Neural crest cell (in vitro differentiated cells): ENCODE data around the gene CTDSPL. TPM values are rescaled to one million over a fixed set of nuclear protein-coding genes. Genes with fewer than 3 reads are reported as not detected.

ENCODE experiments used
- DNase-seq: peaks from one replicate; pipeline ENCODE4 v3.0.0; 2021; ENCODE audit warnings: low read depth, mixed read lengths, low spot score
- H3K27ac Mint-ChIP-seq: one replicate; pipeline ENCODE4 v1.8.0; 2021; ENCODE audit warnings: mild to moderate bottlenecking, mixed read lengths; ENCODE audit not compliant: unreplicated experiment
- H3K27me3 Mint-ChIP-seq: 2 replicates; pipeline ENCODE4 v1.8.0; 2021; ENCODE audit warnings: low read depth, mild to moderate bottlenecking, mixed read lengths
- H3K36me3 Mint-ChIP-seq: 2 replicates; pipeline ENCODE4 v1.8.0; 2021; ENCODE audit warnings: low read depth, mild to moderate bottlenecking, mixed read lengths
- H3K4me1 Mint-ChIP-seq: 2 replicates; pipeline ENCODE4 v1.8.0; 2021; ENCODE audit warnings: mixed read lengths
- H3K4me3 Mint-ChIP-seq: one replicate; pipeline ENCODE4 v1.8.0; 2021; ENCODE audit warnings: mild to moderate bottlenecking, mixed read lengths
- H3K9me3 Mint-ChIP-seq: 2 replicates; pipeline ENCODE4 v1.8.0; 2021; ENCODE audit warnings: mixed read lengths
- CTCF ChIP-seq: fragments of 200-600 bp; sonication (generic); conservative IDR thresholded peaks from 2 replicates; pipeline ENCODE4 v1.5.0; 2021; ENCODE audit warnings: antibody characterized with exemption, mild to moderate bottlenecking
- total RNA-seq: library from RNA; stranded (reverse); gene quantifications from 2 replicates; pipeline ENCODE4 v1.2.1, GENCODE V29; 2021

CTDSPL gene
- total RNA-seq, 1 donor from 2014 or later: 42.2 TPM

- Mint-ChIP-seq H3K4me1 (peaks cover 31% of the 10 kb centered on the region), H3K27ac (no peak overlapping the region), H3K27me3 (no peaks in the 10 kb centered on the region), H3K36me3 (peaks cover 11% of the 10 kb centered on the region), H3K9me3 (no peaks in the 10 kb centered on the region), H3K4me3 (no peak overlapping the region)
- no peak for DNase-seq
- no peak for TF ChIP-seq CTCF
These were observed 51.8 kb downstream of the CTDSPL start for GRCh38 chr3:37913522-37913921.

- Mint-ChIP-seq H3K4me1 (peaks cover 28% of the 10 kb centered on the region), H3K4me3 (no peak overlapping the region), H3K27me3 (no peaks in the 10 kb centered on the region), H3K36me3 (peaks cover 9% of the 10 kb centered on the region), H3K9me3 (no peaks in the 10 kb centered on the region), H3K27ac (no peak overlapping the region)
- no peak for DNase-seq
- no peak for TF ChIP-seq CTCF
These were observed 55.0 kb downstream of the CTDSPL start for GRCh38 chr3:37916685-37917084.

- Mint-ChIP-seq H3K36me3 (peaks cover 7% of the 10 kb centered on the region), H3K4me3 (no peak overlapping the region), H3K27ac (no peak overlapping the region), H3K9me3 (no peaks in the 10 kb centered on the region), H3K4me1 (peaks cover 32% of the 10 kb centered on the region), H3K27me3 (no peaks in the 10 kb centered on the region)
- no peak for TF ChIP-seq CTCF
- DNase-seq: no peak
These were observed 56.9 kb downstream of the CTDSPL start for GRCh38 chr3:37918627-37919026.

- no peaks in the 10 kb centered on the region for H3K27me3 Mint-ChIP-seq
- TF ChIP-seq CTCF: no peak
- H3K4me3 Mint-ChIP-seq: no peak overlapping the region
- H3K4me1 Mint-ChIP-seq: peaks cover 46% of the 10 kb centered on the region
- no peak for DNase-seq
- H3K27ac Mint-ChIP-seq: no peak overlapping the region
- H3K9me3 Mint-ChIP-seq: no peaks in the 10 kb centered on the region
- H3K36me3 Mint-ChIP-seq: peaks cover 4% of the 10 kb centered on the region
These were observed 58.5 kb downstream of the CTDSPL start for GRCh38 chr3:37920156-37920699.

- no peak for DNase-seq
- peaks cover 54% of the 10 kb centered on the region for H3K4me1 Mint-ChIP-seq
- no peak overlapping the region for H3K27ac Mint-ChIP-seq
- H3K36me3 Mint-ChIP-seq: peaks cover 7% of the 10 kb centered on the region
- TF ChIP-seq CTCF: no peak
- no peaks in the 10 kb centered on the region for H3K9me3 Mint-ChIP-seq
- no peak overlapping the region for H3K4me3 Mint-ChIP-seq
- no peaks in the 10 kb centered on the region for H3K27me3 Mint-ChIP-seq
These were observed 59.3 kb downstream of the CTDSPL start for GRCh38 chr3:37921025-37921424.
